ENCODE data around the gene EPN2. TPM values are rescaled to one million over a fixed set of nuclear protein-coding genes. Genes with fewer than 3 reads are reported as not detected.

EPN2 gene
- total RNA-seq, 1 donor: 18.1 TPM

GRCh38 chr17:19361326-19361725 lies 124.2 kb downstream of the EPN2 start:
- H3K27me3 ChIP-seq (ENCODE audit: insufficient read depth, low read length): no peaks in the 10 kb centered on the region
- peaks cover 5% of the 10 kb centered on the region for H3K36me3 ChIP-seq (ENCODE audit: insufficient read depth, low read length)
- TF ChIP-seq, protein P1, sequence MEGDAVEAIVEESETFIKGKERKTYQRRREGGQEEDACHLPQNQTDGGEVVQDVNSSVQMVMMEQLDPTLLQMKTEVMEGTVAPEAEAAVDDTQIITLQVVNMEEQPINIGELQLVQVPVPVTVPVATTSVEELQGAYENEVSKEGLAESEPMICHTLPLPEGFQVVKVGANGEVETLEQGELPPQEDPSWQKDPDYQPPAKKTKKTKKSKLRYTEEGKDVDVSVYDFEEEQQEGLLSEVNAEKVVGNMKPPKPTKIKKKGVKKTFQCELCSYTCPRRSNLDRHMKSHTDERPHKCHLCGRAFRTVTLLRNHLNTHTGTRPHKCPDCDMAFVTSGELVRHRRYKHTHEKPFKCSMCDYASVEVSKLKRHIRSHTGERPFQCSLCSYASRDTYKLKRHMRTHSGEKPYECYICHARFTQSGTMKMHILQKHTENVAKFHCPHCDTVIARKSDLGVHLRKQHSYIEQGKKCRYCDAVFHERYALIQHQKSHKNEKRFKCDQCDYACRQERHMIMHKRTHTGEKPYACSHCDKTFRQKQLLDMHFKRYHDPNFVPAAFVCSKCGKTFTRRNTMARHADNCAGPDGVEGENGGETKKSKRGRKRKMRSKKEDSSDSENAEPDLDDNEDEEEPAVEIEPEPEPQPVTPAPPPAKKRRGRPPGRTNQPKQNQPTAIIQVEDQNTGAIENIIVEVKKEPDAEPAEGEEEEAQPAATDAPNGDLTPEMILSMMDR (IDR thresholded peaks at IDR 0.05; ENCODE audit: extremely low read depth, low read depth, low read length): no peak
- no peak overlapping the region for H2AFZ ChIP-seq (ENCODE audit: low read length)
- peaks cover 14% of the 10 kb centered on the region for H3K4me1 ChIP-seq (ENCODE audit: insufficient read depth, low read length)
- H3K4me3 ChIP-seq (ENCODE audit: insufficient read depth, low read length): no peak overlapping the region
- peak overlapping the region; percentile 84 for H3K27ac ChIP-seq (ENCODE audit: low read depth, low read length)
- H3K4me2 ChIP-seq (ENCODE audit: insufficient read depth, low read length): peak overlapping the region; percentile 77
- DNase-seq (ENCODE audit: insufficient read length, low spot score, missing footprints): no peak
- no peaks in the 10 kb centered on the region for H4K20me1 ChIP-seq (ENCODE audit: insufficient read depth, low read length)
- H3K9me3 ChIP-seq (ENCODE audit: low read depth, low read length): no peaks in the 10 kb centered on the region
- no peaks in the 10 kb centered on the region for H3K79me2 ChIP-seq (ENCODE audit: insufficient read depth, low read length)

DNA sequence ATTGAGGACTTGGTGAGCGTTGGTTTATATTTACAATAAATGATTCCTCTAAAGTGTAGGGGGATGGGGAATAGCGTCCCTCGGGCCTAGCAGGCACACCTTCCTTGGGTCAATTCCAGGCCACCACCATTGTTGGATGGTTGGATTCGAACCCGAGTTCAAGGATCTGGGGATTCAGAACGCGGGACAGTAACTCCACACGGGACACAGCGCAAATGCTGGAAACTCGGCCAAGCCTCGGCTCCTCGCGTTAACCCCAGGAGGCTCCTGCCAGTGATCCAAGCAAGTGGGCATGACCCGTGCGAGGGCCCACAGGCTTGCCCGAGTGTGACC lies 124.7 kb downstream of the EPN2 start:
- peak overlapping the region; percentile 84 for H3K27ac ChIP-seq (ENCODE audit: low read depth, low read length)
- no peaks in the 10 kb centered on the region for H3K27me3 ChIP-seq (ENCODE audit: insufficient read depth, low read length)
- TF ChIP-seq, protein P1 (IDR thresholded peaks at IDR 0.05; ENCODE audit: extremely low read depth, low read depth, low read length): no peak
- peaks cover 14% of the 10 kb centered on the region for H3K4me1 ChIP-seq (ENCODE audit: insufficient read depth, low read length)
- H3K9me3 ChIP-seq (ENCODE audit: low read depth, low read length): no peaks in the 10 kb centered on the region
- H2AFZ ChIP-seq (ENCODE audit: low read length): peak overlapping the region; percentile 98
- H4K20me1 ChIP-seq (ENCODE audit: insufficient read depth, low read length): no peaks in the 10 kb centered on the region
- peak overlapping the region; percentile 88 for H3K4me3 ChIP-seq (ENCODE audit: insufficient read depth, low read length)
- peak overlapping the region; percentile 77 for H3K4me2 ChIP-seq (ENCODE audit: insufficient read depth, low read length)
- no peak for DNase-seq (ENCODE audit: insufficient read length, low spot score, missing footprints)
- H3K36me3 ChIP-seq (ENCODE audit: insufficient read depth, low read length): peaks cover 5% of the 10 kb centered on the region
- no peaks in the 10 kb centered on the region for H3K79me2 ChIP-seq (ENCODE audit: insufficient read depth, low read length)

DNA sequence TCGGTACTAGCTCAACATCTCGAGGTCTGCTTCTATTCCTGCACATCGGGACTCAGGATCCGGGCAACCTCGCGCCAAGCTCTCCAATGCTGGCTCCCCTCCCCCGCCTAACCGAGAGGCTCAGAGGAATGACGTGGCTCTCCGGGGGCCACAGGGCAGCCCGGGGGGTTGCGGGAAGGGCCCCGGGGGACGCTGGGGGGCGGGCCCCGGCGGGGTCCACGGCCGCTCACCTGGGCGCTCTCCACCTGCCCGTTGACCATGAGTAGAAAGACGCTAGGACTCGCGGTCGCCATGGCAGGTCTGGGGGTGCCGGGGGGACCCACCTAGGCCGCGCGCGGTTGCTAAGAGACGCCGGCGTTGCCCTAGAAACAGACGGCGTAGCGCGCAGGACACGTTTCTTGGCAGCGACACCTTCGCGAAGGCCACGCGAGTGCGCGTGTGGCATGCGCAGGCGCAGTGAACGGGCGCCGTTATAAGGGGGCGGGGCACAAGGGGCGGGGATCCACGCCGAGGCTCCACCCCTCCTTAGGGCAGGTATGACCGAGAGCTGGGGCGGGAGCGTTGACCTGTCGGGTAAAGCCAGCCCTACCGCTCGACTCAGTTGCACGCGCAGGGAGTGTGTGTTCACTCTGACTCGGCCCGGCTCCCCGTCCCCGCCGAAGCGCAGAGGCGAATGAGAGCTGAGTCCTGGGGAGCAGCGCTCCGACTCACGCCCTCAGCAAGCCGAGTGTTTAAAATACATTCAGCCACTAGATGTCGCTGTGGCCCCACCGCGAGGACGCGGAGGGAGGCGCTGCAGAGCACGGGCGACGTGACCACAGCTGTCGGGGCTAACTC lies 125.3 kb downstream of the EPN2 start, which contains the start of gene B9D1:
B9D1 (minus strand) TSS at position 447 of the 837 bp plus-strand sequence; CDS start at position 293, 154 bp downstream.
- DNase-seq (ENCODE audit: insufficient read length, low spot score, missing footprints): peak; percentile 98
- peak within 1 kb of the TSS; percentile 77 for H3K4me2 ChIP-seq (ENCODE audit: insufficient read depth, low read length)
- no peaks in the 10 kb centered on the region for H3K79me2 ChIP-seq (ENCODE audit: insufficient read depth, low read length)
- H3K4me1 ChIP-seq (ENCODE audit: insufficient read depth, low read length): peaks cover 14% of the 10 kb centered on the region
- no peaks in the 10 kb centered on the region for H3K27me3 ChIP-seq (ENCODE audit: insufficient read depth, low read length)
- TF ChIP-seq, protein P1 (IDR thresholded peaks at IDR 0.05; ENCODE audit: extremely low read depth, low read depth, low read length): peak; percentile 88
- no peaks in the 10 kb centered on the region for H3K9me3 ChIP-seq (ENCODE audit: low read depth, low read length)
- H3K36me3 ChIP-seq (ENCODE audit: insufficient read depth, low read length): peaks cover 3% of the 10 kb centered on the region
- H3K4me3 ChIP-seq (ENCODE audit: insufficient read depth, low read length): peak within 1 kb of the TSS; percentile 88
- H3K27ac ChIP-seq (ENCODE audit: low read depth, low read length): peak within 1 kb of the TSS; percentile 84
- H4K20me1 ChIP-seq (ENCODE audit: insufficient read depth, low read length): no peaks in the 10 kb centered on the region
- peak within 1 kb of the TSS; percentile 98 for H2AFZ ChIP-seq (ENCODE audit: low read length)

- peak overlapping the region; percentile 77 for H3K4me2 ChIP-seq (ENCODE audit: insufficient read depth, low read length)
- no peaks in the 10 kb centered on the region for H3K9me3 ChIP-seq (ENCODE audit: low read depth, low read length)
- H3K36me3 ChIP-seq (ENCODE audit: insufficient read depth, low read length): no peaks in the 10 kb centered on the region
- TF ChIP-seq, protein P1 (IDR thresholded peaks at IDR 0.05; ENCODE audit: extremely low read depth, low read depth, low read length): no peak
- H3K27ac ChIP-seq (ENCODE audit: low read depth, low read length): peak overlapping the region; percentile 84
- no peaks in the 10 kb centered on the region for H3K27me3 ChIP-seq (ENCODE audit: insufficient read depth, low read length)
- peaks cover 14% of the 10 kb centered on the region for H3K4me1 ChIP-seq (ENCODE audit: insufficient read depth, low read length)
- H2AFZ ChIP-seq (ENCODE audit: low read length): peak overlapping the region; percentile 98
- H3K79me2 ChIP-seq (ENCODE audit: insufficient read depth, low read length): no peaks in the 10 kb centered on the region
- H3K4me3 ChIP-seq (ENCODE audit: insufficient read depth, low read length): peak overlapping the region; percentile 88
- peak; percentile 27 for DNase-seq (ENCODE audit: insufficient read length, low spot score, missing footprints)
- no peaks in the 10 kb centered on the region for H4K20me1 ChIP-seq (ENCODE audit: insufficient read depth, low read length)
Measured at GRCh38 chr17:19363114-19363438, 125.9 kb downstream of the EPN2 start.

Measured in osteoblast (primary cell).